ENCODE measurements around the gene ATAD3B.

The ATAD3B gene

GRCh38 chr1:1541956-1542765 is 70.6 kb downstream of the ATAD3B start:
- no CpG with 5 or more reads among the region's 37 CpGs for WGBS (ENCODE audit: extremely low coverage, insufficient coverage, insufficient read length)
- Histone ChIP-seq H2AFZ (ENCODE audit: insufficient read depth, low read length, poor library complexity) (no peak overlapping the region), H4K12ac (ENCODE audit: low read depth, low read length) (no peak overlapping the region), H3K27ac (ENCODE audit: low read depth, low read length) (no peak overlapping the region), H4K8ac (ENCODE audit: low read depth, low read length) (no peak overlapping the region), H3K4ac (ENCODE audit: low read depth, low read length) (no peak overlapping the region), H3K4me3 (ENCODE audit: low read depth, low read length) (no peak overlapping the region), H2BK120ac (ENCODE audit: insufficient read depth, low read length, poor library complexity) (no peak overlapping the region), H2AK5ac (ENCODE audit: low read length) (no peak overlapping the region), H2BK5ac (ENCODE audit: low read depth, low read length, poor library complexity) (no peak overlapping the region), H3K14ac (ENCODE audit: low read length) (no peak overlapping the region), H3K9ac (ENCODE audit: low read length) (no peak overlapping the region), H3K36me3 (ENCODE audit: control insufficient read depth in 1 of 2, insufficient read depth in 2 of 2, low read length in 2 of 2) (peaks cover 50 to 58% of the 10 kb centered on the region in 2 experiments), H3K4me1 (ENCODE audit: control insufficient read depth in 1 of 2, insufficient read depth in 2 of 2, low read length in 2 of 2) (peaks cover 7 to 13% of the 10 kb centered on the region in 2 experiments), H3K79me1 (ENCODE audit: low read length) (no peaks in the 10 kb centered on the region), H3K27me3 (ENCODE audit: insufficient read depth, low read length) (no peaks in the 10 kb centered on the region), H3K4me2 (ENCODE audit: low read length) (no peak overlapping the region), H2BK12ac (ENCODE audit: low read length) (no peak overlapping the region), H3K79me2 (ENCODE audit: control insufficient read depth, insufficient read depth, low read length, poor library complexity) (no peaks in the 10 kb centered on the region), H3K23ac (ENCODE audit: low read length) (no peak overlapping the region), H3K9me3 (ENCODE audit: insufficient read depth, low read depth, low read length) (no peaks in the 10 kb centered on the region), H3K18ac (ENCODE audit: low read length) (no peak overlapping the region), H4K91ac (ENCODE audit: low read depth, low read length) (no peak overlapping the region)
- DNase-seq = no peak

- no peaks in the 10 kb centered on the region for H3K79me2 ChIP-seq (ENCODE audit: control insufficient read depth, insufficient read depth, low read length, poor library complexity)
- H2BK120ac ChIP-seq (ENCODE audit: insufficient read depth, low read length, poor library complexity) = no peak overlapping the region
- H3K36me3 ChIP-seq (ENCODE audit: control insufficient read depth in 1 of 2, insufficient read depth in 2 of 2, low read length in 2 of 2) = peaks cover 58 to 59% of the 10 kb centered on the region in 2 experiments
- H3K79me1 ChIP-seq (ENCODE audit: low read length) = no peaks in the 10 kb centered on the region
- DNase-seq = no peak
- no peak overlapping the region for H3K27ac ChIP-seq (ENCODE audit: low read depth, low read length)
- H2AFZ ChIP-seq (ENCODE audit: insufficient read depth, low read length, poor library complexity) = no peak overlapping the region
- H3K9ac ChIP-seq (ENCODE audit: low read length) = no peak overlapping the region
- H3K27me3 ChIP-seq (ENCODE audit: insufficient read depth, low read length) = no peaks in the 10 kb centered on the region
- no peak overlapping the region for H3K23ac ChIP-seq (ENCODE audit: low read length)
- peaks cover 7 to 13% of the 10 kb centered on the region in 2 experiments for H3K4me1 ChIP-seq (ENCODE audit: control insufficient read depth in 1 of 2, insufficient read depth in 2 of 2, low read length in 2 of 2)
- H4K12ac ChIP-seq (ENCODE audit: low read depth, low read length) = no peak overlapping the region
- no peak overlapping the region for H3K14ac ChIP-seq (ENCODE audit: low read length)
- no peak overlapping the region for H3K4ac ChIP-seq (ENCODE audit: low read depth, low read length)
- H2AK5ac ChIP-seq (ENCODE audit: low read length) = no peak overlapping the region
- no peak overlapping the region for H3K4me2 ChIP-seq (ENCODE audit: low read length)
- no peaks in the 10 kb centered on the region for H3K9me3 ChIP-seq (ENCODE audit: insufficient read depth, low read depth, low read length)
- no peak overlapping the region for H2BK5ac ChIP-seq (ENCODE audit: low read depth, low read length, poor library complexity)
- no peak overlapping the region for H4K91ac ChIP-seq (ENCODE audit: low read depth, low read length)
- H4K8ac ChIP-seq (ENCODE audit: low read depth, low read length) = no peak overlapping the region
- H3K18ac ChIP-seq (ENCODE audit: low read length) = no peak overlapping the region
- no peak overlapping the region for H3K4me3 ChIP-seq (ENCODE audit: low read depth, low read length)
- no CpG with 5 or more reads among the region's 45 CpGs for WGBS (ENCODE audit: extremely low coverage, insufficient coverage, insufficient read length)
- H2BK12ac ChIP-seq (ENCODE audit: low read length) = no peak overlapping the region
Measured at GRCh38 chr1:1542766-1543705, 71.5 kb downstream of the ATAD3B start.

GRCh38 chr1:1543706-1544099 is 72.1 kb downstream of the ATAD3B start:
- Histone ChIP-seq H3K27me3 (ENCODE audit: insufficient read depth, low read length) (no peaks in the 10 kb centered on the region), H2AK5ac (ENCODE audit: low read length) (no peak overlapping the region), H4K8ac (ENCODE audit: low read depth, low read length) (no peak overlapping the region), H3K79me2 (ENCODE audit: control insufficient read depth, insufficient read depth, low read length, poor library complexity) (no peaks in the 10 kb centered on the region), H3K14ac (ENCODE audit: low read length) (no peak overlapping the region), H3K9ac (ENCODE audit: low read length) (no peak overlapping the region), H3K4me3 (ENCODE audit: low read depth, low read length) (no peak overlapping the region), H4K91ac (ENCODE audit: low read depth, low read length) (no peak overlapping the region), H3K36me3 (ENCODE audit: control insufficient read depth in 1 of 2, insufficient read depth in 2 of 2, low read length in 2 of 2) (peaks cover 58 to 61% of the 10 kb centered on the region in 2 experiments), H2BK5ac (ENCODE audit: low read depth, low read length, poor library complexity) (no peak overlapping the region), H3K27ac (ENCODE audit: low read depth, low read length) (no peak overlapping the region), H3K79me1 (ENCODE audit: low read length) (no peaks in the 10 kb centered on the region), H2AFZ (ENCODE audit: insufficient read depth, low read length, poor library complexity) (no peak overlapping the region), H3K4me1 (ENCODE audit: control insufficient read depth in 1 of 2, insufficient read depth in 2 of 2, low read length in 2 of 2) (peaks cover 7 to 13% of the 10 kb centered on the region in 2 experiments), H3K4me2 (ENCODE audit: low read length) (no peak overlapping the region), H3K18ac (ENCODE audit: low read length) (no peak overlapping the region), H3K9me3 (ENCODE audit: insufficient read depth, low read depth, low read length) (no peaks in the 10 kb centered on the region), H2BK12ac (ENCODE audit: low read length) (no peak overlapping the region), H2BK120ac (ENCODE audit: insufficient read depth, low read length, poor library complexity) (no peak overlapping the region), H3K4ac (ENCODE audit: low read depth, low read length) (no peak overlapping the region), H4K12ac (ENCODE audit: low read depth, low read length) (no peak overlapping the region), H3K23ac (ENCODE audit: low read length) (no peak overlapping the region)
- no CpG with 5 or more reads among the region's 19 CpGs for WGBS (ENCODE audit: extremely low coverage, insufficient coverage, insufficient read length)
- DNase-seq = peak in 1 of 2 donors; percentile 17

GRCh38 chr1:1544544-1544943 is 73.0 kb downstream of the ATAD3B start:
- peaks cover 4 to 7% of the 10 kb centered on the region in 2 experiments for H3K4me1 ChIP-seq (ENCODE audit: control insufficient read depth in 1 of 2, insufficient read depth in 2 of 2, low read length in 2 of 2)
- H4K8ac ChIP-seq (ENCODE audit: low read depth, low read length) = no peak overlapping the region
- no peak overlapping the region for H2AK5ac ChIP-seq (ENCODE audit: low read length)
- H3K9ac ChIP-seq (ENCODE audit: low read length) = no peak overlapping the region
- H3K14ac ChIP-seq (ENCODE audit: low read length) = no peak overlapping the region
- no peak overlapping the region for H3K23ac ChIP-seq (ENCODE audit: low read length)
- no peaks in the 10 kb centered on the region for H3K79me1 ChIP-seq (ENCODE audit: low read length)
- no peak overlapping the region for H4K91ac ChIP-seq (ENCODE audit: low read depth, low read length)
- H2BK12ac ChIP-seq (ENCODE audit: low read length) = no peak overlapping the region
- no peak overlapping the region for H3K4me2 ChIP-seq (ENCODE audit: low read length)
- H3K27ac ChIP-seq (ENCODE audit: low read depth, low read length) = no peak overlapping the region
- no peaks in the 10 kb centered on the region for H3K9me3 ChIP-seq (ENCODE audit: insufficient read depth, low read depth, low read length)
- no peaks in the 10 kb centered on the region for H3K79me2 ChIP-seq (ENCODE audit: control insufficient read depth, insufficient read depth, low read length, poor library complexity)
- no peak overlapping the region for H2BK120ac ChIP-seq (ENCODE audit: insufficient read depth, low read length, poor library complexity)
- no peak overlapping the region for H4K12ac ChIP-seq (ENCODE audit: low read depth, low read length)
- no peak overlapping the region for H2BK5ac ChIP-seq (ENCODE audit: low read depth, low read length, poor library complexity)
- H3K4me3 ChIP-seq (ENCODE audit: low read depth, low read length) = no peak overlapping the region
- no peak overlapping the region for H2AFZ ChIP-seq (ENCODE audit: insufficient read depth, low read length, poor library complexity)
- no peak overlapping the region for H3K18ac ChIP-seq (ENCODE audit: low read length)
- no peak overlapping the region for H3K4ac ChIP-seq (ENCODE audit: low read depth, low read length)
- H3K27me3 ChIP-seq (ENCODE audit: insufficient read depth, low read length) = no peaks in the 10 kb centered on the region
- no peak for DNase-seq
- no CpG with 5 or more reads among the region's 10 CpGs for WGBS (ENCODE audit: extremely low coverage, insufficient coverage, insufficient read length)
- H3K36me3 ChIP-seq (ENCODE audit: control insufficient read depth in 1 of 2, insufficient read depth in 2 of 2, low read length in 2 of 2) = peaks cover 60 to 63% of the 10 kb centered on the region in 2 experiments

Data from trophoblast cell (in vitro differentiated cells and primary cell).